Measurements from ENCODE around the gene MACROD2. TPM values are rescaled to one million over a fixed set of nuclear protein-coding genes. Genes with fewer than 3 reads are reported as not detected.

MACROD2 gene
- total RNA-seq, 4 donors from 2014 or later = 4.6 to 33.0 (median 8.3) TPM

DNA sequence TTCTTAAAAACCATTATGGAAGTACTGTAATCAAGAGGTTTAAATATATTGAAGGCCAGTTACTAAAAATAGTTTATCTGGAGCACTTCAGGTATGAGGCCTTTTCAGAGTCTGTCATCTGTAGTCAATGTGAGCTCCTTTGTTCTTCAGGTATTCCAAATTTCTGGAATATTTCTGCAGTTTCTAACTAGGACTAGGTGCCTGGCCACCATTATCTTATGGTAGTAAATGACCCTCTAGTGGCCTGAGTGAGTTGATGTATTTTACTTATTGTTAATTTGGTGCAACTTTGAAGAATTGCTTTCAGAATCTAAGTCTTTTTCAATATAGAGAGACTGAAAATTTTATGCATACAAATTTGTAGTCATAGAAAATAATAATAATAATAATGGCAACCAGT, 437.3 kb downstream of the MACROD2 start:
- Histone ChIP-seq H3K27ac (no peak overlapping the region), H3K9me3 (no peaks in the 10 kb centered on the region), H3K27me3 (no peaks in the 10 kb centered on the region), H3K4me1 (no peaks in the 10 kb centered on the region), H3K4me3 (no peak overlapping the region), H3K36me3 (no peaks in the 10 kb centered on the region)
- intact Hi-C loops (cut with DNase I; ENCODE audit: low total_unique reads) (no loop called here), in situ Hi-C loops (cut with MboI; ENCODE audit: low pct_ligation_motif_present in 1 of 4, low pct_unique_long_range_greater_than_20kb in 1 of 4, low sequenced_read_pairs in 3 of 4) (no loop called here)
- TF ChIP-seq POLR2AphosphoS5 (IDR thresholded peaks at IDR 0.05) (no peak), POLR2A (IDR thresholded peaks at IDR 0.05) (no peak), EP300 (IDR thresholded peaks at IDR 0.05; ENCODE audit: low read depth) (no peak)
- no peak for DNase-seq

DNA sequence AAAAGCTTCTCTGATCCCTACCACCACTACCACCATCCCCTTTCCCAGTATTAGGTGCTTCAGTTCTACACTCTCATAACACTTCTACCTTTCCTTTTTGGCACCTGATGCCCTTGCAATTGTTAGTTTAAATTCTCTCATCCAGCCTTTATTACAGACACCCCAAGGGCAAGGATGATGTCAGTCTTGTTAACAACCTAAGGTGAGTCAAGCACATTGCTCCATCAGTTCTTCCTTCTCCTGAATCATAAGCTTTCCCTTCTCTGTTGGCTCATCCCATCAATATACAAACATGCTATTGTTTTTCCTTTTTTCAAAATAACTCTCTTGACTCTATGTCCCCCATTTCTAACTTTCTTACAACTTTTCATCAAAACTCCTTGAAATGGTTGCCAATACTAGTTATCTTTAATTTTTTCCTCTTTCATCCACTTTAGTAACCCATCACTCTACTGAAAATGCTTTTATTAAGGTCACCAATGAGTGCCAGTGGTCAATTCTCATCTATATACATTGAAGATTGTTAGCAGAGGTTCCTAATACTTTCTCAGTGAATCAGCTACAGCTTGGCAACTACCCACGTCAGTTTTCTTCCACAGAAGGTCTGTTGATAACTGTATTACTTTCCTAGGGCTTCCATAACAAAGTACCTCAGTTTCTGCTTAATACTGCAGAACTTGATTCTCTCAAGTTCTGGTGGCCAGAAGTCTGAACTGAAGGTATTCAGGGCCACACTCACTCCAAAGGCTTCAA, 439.2 kb downstream of the MACROD2 start:
- TF ChIP-seq, protein P1, sequence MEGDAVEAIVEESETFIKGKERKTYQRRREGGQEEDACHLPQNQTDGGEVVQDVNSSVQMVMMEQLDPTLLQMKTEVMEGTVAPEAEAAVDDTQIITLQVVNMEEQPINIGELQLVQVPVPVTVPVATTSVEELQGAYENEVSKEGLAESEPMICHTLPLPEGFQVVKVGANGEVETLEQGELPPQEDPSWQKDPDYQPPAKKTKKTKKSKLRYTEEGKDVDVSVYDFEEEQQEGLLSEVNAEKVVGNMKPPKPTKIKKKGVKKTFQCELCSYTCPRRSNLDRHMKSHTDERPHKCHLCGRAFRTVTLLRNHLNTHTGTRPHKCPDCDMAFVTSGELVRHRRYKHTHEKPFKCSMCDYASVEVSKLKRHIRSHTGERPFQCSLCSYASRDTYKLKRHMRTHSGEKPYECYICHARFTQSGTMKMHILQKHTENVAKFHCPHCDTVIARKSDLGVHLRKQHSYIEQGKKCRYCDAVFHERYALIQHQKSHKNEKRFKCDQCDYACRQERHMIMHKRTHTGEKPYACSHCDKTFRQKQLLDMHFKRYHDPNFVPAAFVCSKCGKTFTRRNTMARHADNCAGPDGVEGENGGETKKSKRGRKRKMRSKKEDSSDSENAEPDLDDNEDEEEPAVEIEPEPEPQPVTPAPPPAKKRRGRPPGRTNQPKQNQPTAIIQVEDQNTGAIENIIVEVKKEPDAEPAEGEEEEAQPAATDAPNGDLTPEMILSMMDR (IDR thresholded peaks at IDR 0.05) = no peak
- TF ChIP-seq POLR2AphosphoS5 (IDR thresholded peaks at IDR 0.05) = no peak
- TF ChIP-seq EP300 (IDR thresholded peaks at IDR 0.05; ENCODE audit: low read depth) = no peak
- TF ChIP-seq POLR2A (IDR thresholded peaks at IDR 0.05) = no peak
- intact Hi-C loops (cut with DNase I; ENCODE audit: low total_unique reads) (no loop called here), in situ Hi-C loops (cut with MboI; ENCODE audit: low pct_ligation_motif_present in 1 of 4, low pct_unique_long_range_greater_than_20kb in 1 of 4, low sequenced_read_pairs in 3 of 4) (no loop called here)
- H3K27ac ChIP-seq = no peak overlapping the region
- no peak for DNase-seq
- H3K36me3 ChIP-seq = no peaks in the 10 kb centered on the region
- no peak overlapping the region for H3K4me3 ChIP-seq
- no peaks in the 10 kb centered on the region for H3K27me3 ChIP-seq
- no peaks in the 10 kb centered on the region for H3K9me3 ChIP-seq
- WGBS, 2 donors (ENCODE audit: low coverage in 1 of 2) = 59 to 80% methylated on average over 1 of the region's 1 CpG
- H3K4me1 ChIP-seq = no peaks in the 10 kb centered on the region

DNA sequence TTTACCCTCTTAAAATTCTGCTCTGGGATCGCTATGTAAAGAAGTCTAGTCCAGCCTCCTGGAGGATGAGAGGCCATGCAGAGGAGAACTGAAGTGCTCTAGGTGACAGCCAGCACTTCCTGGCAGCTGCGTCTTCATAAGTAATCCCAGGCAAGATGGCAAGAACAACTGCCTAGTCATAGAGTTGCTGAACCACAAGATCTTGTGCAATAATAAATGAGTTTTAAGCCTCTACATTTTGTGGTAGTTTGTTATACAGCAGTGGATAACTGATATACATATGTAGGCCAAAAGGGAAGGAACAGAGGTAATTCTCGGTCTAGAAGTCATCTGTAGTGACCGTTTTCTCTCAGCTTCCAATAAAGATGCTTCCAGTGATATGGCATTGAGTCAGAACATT, 445.9 kb downstream of the MACROD2 start:
- no peak for DNase-seq
- H3K4me1 ChIP-seq = no peaks in the 10 kb centered on the region
- no peak overlapping the region for H3K27ac ChIP-seq
- H3K9me3 ChIP-seq = no peaks in the 10 kb centered on the region
- H3K36me3 ChIP-seq = no peaks in the 10 kb centered on the region
- H3K4me3 ChIP-seq = no peak overlapping the region
- in situ Hi-C loops (cut with MboI; ENCODE audit: low pct_ligation_motif_present in 1 of 4, low pct_unique_long_range_greater_than_20kb in 1 of 4, low sequenced_read_pairs in 3 of 4) = no loop called here
- WGBS, 2 donors (ENCODE audit: low coverage in 1 of 2) = 75 to 78% methylated on average over 3 to 4 of the region's 4 CpGs
- H3K27me3 ChIP-seq = no peaks in the 10 kb centered on the region
- TF ChIP-seq EP300 (IDR thresholded peaks at IDR 0.05; ENCODE audit: low read depth) = no peak
- no peak for TF ChIP-seq POLR2AphosphoS5 (IDR thresholded peaks at IDR 0.05)
- TF ChIP-seq, protein P1 (IDR thresholded peaks at IDR 0.05) = no peak
- no peak for TF ChIP-seq POLR2A (IDR thresholded peaks at IDR 0.05)
- intact Hi-C loops (cut with DNase I; ENCODE audit: low total_unique reads) = no loop called here

DNA sequence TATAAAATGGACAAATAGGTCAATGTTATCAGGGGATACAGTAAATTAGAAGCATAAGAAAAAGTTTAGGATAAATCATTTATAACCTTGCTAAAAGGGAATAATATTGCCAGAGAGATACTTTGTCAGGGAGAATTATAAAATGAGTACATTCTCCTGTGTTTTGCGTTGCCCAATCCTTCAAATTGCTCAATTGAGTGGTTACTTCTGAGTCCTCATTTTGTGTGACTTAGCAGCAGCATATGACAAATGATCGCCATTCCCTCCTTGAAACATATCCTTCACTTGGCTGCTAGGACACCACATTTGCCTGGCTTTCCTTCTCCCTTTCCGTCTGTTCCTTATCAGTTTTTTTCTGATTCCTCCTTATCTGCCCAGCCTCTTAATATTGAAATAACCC, 448.8 kb downstream of the MACROD2 start:
- no peaks in the 10 kb centered on the region for H3K27me3 ChIP-seq
- no peaks in the 10 kb centered on the region for H3K36me3 ChIP-seq
- WGBS, 2 donors (ENCODE audit: low coverage in 1 of 2) = 91 to 92% methylated on average over 3 of the region's 3 CpGs
- no peaks in the 10 kb centered on the region for H3K4me1 ChIP-seq
- intact Hi-C loops (cut with DNase I; ENCODE audit: low total_unique reads) (no loop called here), in situ Hi-C loops (cut with MboI; ENCODE audit: low pct_ligation_motif_present in 1 of 4, low pct_unique_long_range_greater_than_20kb in 1 of 4, low sequenced_read_pairs in 3 of 4) (no loop called here)
- no peak overlapping the region for H3K4me3 ChIP-seq
- no peaks in the 10 kb centered on the region for H3K9me3 ChIP-seq
- TF ChIP-seq POLR2AphosphoS5 (IDR thresholded peaks at IDR 0.05) (no peak), POLR2A (IDR thresholded peaks at IDR 0.05) (no peak), EP300 (IDR thresholded peaks at IDR 0.05; ENCODE audit: low read depth) (no peak)
- TF ChIP-seq, protein P1 (IDR thresholded peaks at IDR 0.05) = no peak
- no peak overlapping the region for H3K27ac ChIP-seq
- no peak for DNase-seq

DNA sequence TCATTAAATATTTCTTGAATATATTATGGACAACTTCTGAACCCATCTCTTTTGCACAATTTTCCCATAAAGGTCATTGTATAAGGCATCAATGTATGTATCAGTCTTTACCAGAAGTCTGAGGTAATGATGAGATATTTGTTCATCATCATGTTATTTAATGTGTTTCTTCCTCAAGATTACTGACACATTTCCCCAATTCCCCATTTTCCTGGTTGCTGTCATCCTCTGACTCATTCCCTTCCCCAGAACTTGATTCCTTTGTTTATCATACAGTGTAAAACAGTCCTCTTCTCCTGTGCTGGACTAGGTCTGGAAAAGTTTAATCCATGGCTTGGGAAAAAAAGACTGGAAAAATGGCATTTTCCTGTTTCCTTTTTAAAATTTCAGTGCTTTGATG, 450.0 kb downstream of the MACROD2 start:
- DNase-seq = no peak
- Histone ChIP-seq H3K4me3 (no peak overlapping the region), H3K4me1 (no peaks in the 10 kb centered on the region), H3K27me3 (no peaks in the 10 kb centered on the region), H3K36me3 (no peaks in the 10 kb centered on the region), H3K27ac (no peak overlapping the region), H3K9me3 (no peaks in the 10 kb centered on the region)
- TF ChIP-seq POLR2A (IDR thresholded peaks at IDR 0.05) (no peak), POLR2AphosphoS5 (IDR thresholded peaks at IDR 0.05) (no peak), EP300 (IDR thresholded peaks at IDR 0.05; ENCODE audit: low read depth) (no peak)
- TF ChIP-seq, protein P1 (IDR thresholded peaks at IDR 0.05) = no peak
- intact Hi-C loops (cut with DNase I; ENCODE audit: low total_unique reads) = no loop called here
- in situ Hi-C loops (cut with MboI; ENCODE audit: low pct_ligation_motif_present in 1 of 4, low pct_unique_long_range_greater_than_20kb in 1 of 4, low sequenced_read_pairs in 3 of 4) = no loop called here
